Mesendoderm (in vitro differentiated cells): ENCODE data around the gene GET3. TPM values are rescaled to one million over a fixed set of nuclear protein-coding genes. Genes with fewer than 3 reads are reported as not detected.

ENCODE experiments used
- DNase-seq: peaks from one replicate; pipeline ENCODE4 v3.0.0; 2013
- H2AK5ac ChIP-seq: 2 replicates; pipeline ENCODE4 v1.6.1; 2013; ENCODE audit warnings: low read length, inconsistent platforms
- H2BK120ac ChIP-seq: 2 replicates; pipeline ENCODE4 v1.6.1; 2013; ENCODE audit warnings: low read depth, mild to moderate bottlenecking, low read length, moderate library complexity, mixed read lengths
- H2BK15ac ChIP-seq: replicated peaks from 2 replicates; pipeline ENCODE4 v1.6.1; 2013; ENCODE audit warnings: low read depth, mild to moderate bottlenecking, moderate library complexity
- H2BK5ac ChIP-seq: 2 replicates; pipeline ENCODE4 v1.6.1; 2013; ENCODE audit warnings: low read length, inconsistent platforms
- H3K18ac ChIP-seq: 2 replicates; pipeline ENCODE4 v1.6.1; 2013; ENCODE audit warnings: mild to moderate bottlenecking, low read length, mixed read lengths
- H3K23ac ChIP-seq: one replicate; pipeline ENCODE4 v1.6.1; 2013; ENCODE audit warnings: low read length
- H3K27ac ChIP-seq: 2 replicates; pipeline ENCODE4 v1.5.1; 2013; ENCODE audit warnings: low read depth, mild to moderate bottlenecking, inconsistent platforms, low read length, moderate library complexity
- H3K27me3 ChIP-seq: 2 replicates; pipeline ENCODE4 v1.6.1; 2013; ENCODE audit warnings: low read length, control low read depth, mild to moderate bottlenecking, inconsistent platforms; ENCODE audit not compliant: insufficient read depth, poor library complexity
- H3K36me3 ChIP-seq: 2 replicates; pipeline ENCODE4 v1.6.1; 2013; ENCODE audit warnings: low read length, inconsistent platforms; ENCODE audit not compliant: control insufficient read depth, insufficient read depth
- H3K4ac ChIP-seq: one replicate; pipeline ENCODE4 v1.6.1; 2013; ENCODE audit warnings: low read depth, mild to moderate bottlenecking, low read length, moderate library complexity
- H3K4me1 ChIP-seq: 2 replicates; pipeline ENCODE4 v1.6.1; 2013; ENCODE audit warnings: low read depth, low read length, inconsistent platforms; ENCODE audit not compliant: control insufficient read depth
- H3K4me2 ChIP-seq: 2 replicates; pipeline ENCODE4 v1.6.1; 2013; ENCODE audit warnings: low read length
- H3K4me3 ChIP-seq: 2 replicates; pipeline ENCODE4 v1.5.1; 2013; ENCODE audit warnings: mild to moderate bottlenecking, low read length
- H3K56ac ChIP-seq: one replicate; pipeline ENCODE4 v1.6.1; 2013; ENCODE audit warnings: low read length
- H3K79me1 ChIP-seq: 2 replicates; pipeline ENCODE4 v1.6.1; 2013; ENCODE audit warnings: low read length, inconsistent platforms
- H3K79me2 ChIP-seq: 2 replicates; pipeline ENCODE4 v1.6.1; 2013; ENCODE audit warnings: mild to moderate bottlenecking, low read length; ENCODE audit not compliant: control insufficient read depth, insufficient read depth
- H3K9ac ChIP-seq: 2 replicates; pipeline ENCODE4 v1.6.1; 2013; ENCODE audit warnings: low read length, inconsistent platforms
- H4K5ac ChIP-seq: one replicate; pipeline ENCODE4 v1.6.1; 2013; ENCODE audit warnings: low read length
- H4K8ac ChIP-seq: one replicate; pipeline ENCODE4 v1.6.1; 2013; ENCODE audit warnings: low read depth, mild to moderate bottlenecking, control low read depth, low read length, moderate library complexity
- WGBS: extraction: QIAGEN DNeasy Blood & Tissue Kit; methylation state at CpG from one replicate; pipeline ENCODE4 v1.1.7; 2013; ENCODE audit warnings: low lambda C conversion rate, missing lambda C conversion rate; ENCODE audit not compliant: insufficient coverage; ENCODE audit errors: extremely low coverage; 5-methylcytosine and 5-hydroxymethylcytosine counted together
- polyA plus RNA-seq, 2 experiments: library from polyadenylated mRNA; stranded (reverse); fragments of 200-250 nt; gene quantifications; one replicate each; pipeline ENCODE4 v1.2.3, GENCODE V29; 2013

The GET3 gene
- 58.2 TPM for polyA plus RNA-seq (2013, experiment 1 of 2)
- polyA plus RNA-seq (2013, experiment 2 of 2) = 60.4 TPM

- no peak within 1 kb of the TSS for H2BK5ac ChIP-seq
- WGBS = no CpG with 5 or more reads among the region's 29 CpGs
- peak within 1 kb of the TSS; percentile 96 for H3K9ac ChIP-seq
- H3K27ac ChIP-seq = no peak within 1 kb of the TSS
- no peak within 1 kb of the TSS for H2BK120ac ChIP-seq
- peaks cover 3% of the 10 kb centered on the region for H3K4me1 ChIP-seq
- peak within 1 kb of the TSS; percentile 99 for H3K56ac ChIP-seq
- DNase-seq = peak; percentile 100
- H3K79me2 ChIP-seq = peaks cover 35% of the 10 kb centered on the region
- H3K4ac ChIP-seq = peak within 1 kb of the TSS; percentile 28
- H2BK15ac ChIP-seq = no peak within 1 kb of the TSS
- peaks cover under 1% of the 10 kb centered on the region for H3K36me3 ChIP-seq
- peaks cover 16% of the 10 kb centered on the region for H3K79me1 ChIP-seq
- H3K27me3 ChIP-seq = no peaks in the 10 kb centered on the region
- H3K23ac ChIP-seq = no peak within 1 kb of the TSS
- peak within 1 kb of the TSS; percentile 42 for H3K18ac ChIP-seq
- peak within 1 kb of the TSS; percentile 65 for H2AK5ac ChIP-seq
- peak within 1 kb of the TSS; percentile 100 for H3K4me2 ChIP-seq
- no peak within 1 kb of the TSS for H4K8ac ChIP-seq
- no peak within 1 kb of the TSS for H4K5ac ChIP-seq
- H3K4me3 ChIP-seq = peak within 1 kb of the TSS; percentile 96
These were observed at the start of gene GET3 for GRCh38 chr19:12736995-12737834. Gene GET3 (plus strand): TSS chr19:12737497. CDS start chr19:12737506, 9 bp downstream.

GRCh38 chr19:12689012-12689411 lies 48.3 kb upstream of the GET3 start:
- H3K9ac ChIP-seq = no peak overlapping the region
- no peak overlapping the region for H3K4me3 ChIP-seq
- H4K5ac ChIP-seq = no peak overlapping the region
- H3K4ac ChIP-seq = no peak overlapping the region
- H3K79me2 ChIP-seq = no peaks in the 10 kb centered on the region
- no peak overlapping the region for H2BK15ac ChIP-seq
- no peak for DNase-seq
- H3K4me2 ChIP-seq = no peak overlapping the region
- H3K36me3 ChIP-seq = no peaks in the 10 kb centered on the region
- no CpG with 5 or more reads among the region's 12 CpGs for WGBS
- H2BK120ac ChIP-seq = no peak overlapping the region
- no peaks in the 10 kb centered on the region for H3K27me3 ChIP-seq
- H2BK5ac ChIP-seq = no peak overlapping the region
- H3K4me1 ChIP-seq = no peaks in the 10 kb centered on the region
- H2AK5ac ChIP-seq = no peak overlapping the region
- no peak overlapping the region for H3K23ac ChIP-seq
- no peak overlapping the region for H4K8ac ChIP-seq
- H3K79me1 ChIP-seq = no peaks in the 10 kb centered on the region
- no peak overlapping the region for H3K18ac ChIP-seq
- H3K56ac ChIP-seq = no peak overlapping the region
- no peak overlapping the region for H3K27ac ChIP-seq

- Histone ChIP-seq H4K5ac (no peak overlapping the region), H3K79me1 (no peaks in the 10 kb centered on the region), H3K27me3 (no peaks in the 10 kb centered on the region), H3K4me2 (no peak overlapping the region), H2BK120ac (no peak overlapping the region), H3K79me2 (no peaks in the 10 kb centered on the region), H3K56ac (no peak overlapping the region), H3K9ac (no peak overlapping the region), H2AK5ac (no peak overlapping the region), H3K27ac (no peak overlapping the region), H3K4me3 (no peak overlapping the region), H3K23ac (no peak overlapping the region), H2BK5ac (no peak overlapping the region), H3K18ac (no peak overlapping the region), H3K4me1 (no peaks in the 10 kb centered on the region), H3K36me3 (no peaks in the 10 kb centered on the region), H4K8ac (no peak overlapping the region), H3K4ac (no peak overlapping the region), H2BK15ac (no peak overlapping the region)
- no peak for DNase-seq
- no CpG with 5 or more reads among the region's 26 CpGs for WGBS
These were observed 47.6 kb upstream of the GET3 start for GRCh38 chr19:12689581-12690216.

DNA sequence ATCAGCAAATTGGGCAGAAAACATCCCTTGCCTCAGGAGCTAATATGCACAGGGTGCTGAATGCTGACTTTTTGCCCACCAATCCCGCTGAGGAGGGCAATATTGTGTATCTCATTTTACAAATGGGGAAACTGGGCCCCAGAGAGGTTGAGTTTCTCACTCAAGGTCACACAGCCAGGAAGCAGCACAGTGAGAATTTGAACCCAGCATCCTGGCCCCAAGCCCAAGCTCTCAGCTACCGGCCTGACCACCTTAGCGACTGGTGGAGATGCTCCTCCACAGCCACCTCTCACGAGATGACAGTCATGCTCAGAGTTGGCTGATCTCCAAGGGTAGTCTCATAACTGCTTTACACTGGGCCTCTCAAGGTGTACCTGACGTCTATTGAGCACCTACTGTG lies 44.3 kb upstream of the GET3 start:
- no peak overlapping the region for H3K23ac ChIP-seq
- no peak overlapping the region for H2BK15ac ChIP-seq

DNA sequence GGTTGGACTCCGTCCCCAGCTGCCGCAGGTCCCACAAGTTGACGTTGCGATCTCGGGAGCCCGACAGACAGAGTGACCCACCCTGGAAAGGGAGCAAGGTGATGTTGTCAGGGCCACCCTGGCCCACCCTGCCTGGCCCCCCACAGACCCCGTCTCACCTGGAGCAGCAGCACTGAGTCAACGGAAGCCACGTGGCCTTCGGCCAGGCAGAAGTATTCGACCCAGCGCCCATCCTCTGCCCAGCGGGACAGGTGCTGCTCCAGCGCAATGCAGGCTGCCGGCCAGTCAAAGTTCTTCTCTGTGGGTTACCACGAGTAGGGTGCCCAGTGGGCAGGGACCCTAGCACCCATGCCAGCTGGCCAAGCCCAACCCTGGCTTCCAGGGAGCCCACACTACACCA lies 42.7 kb upstream of the GET3 start:
- Histone ChIP-seq H3K4me1 (no peaks in the 10 kb centered on the region), H3K9ac (no peak overlapping the region), H3K36me3 (no peaks in the 10 kb centered on the region), H2BK120ac (no peak overlapping the region), H2AK5ac (no peak overlapping the region), H3K4ac (no peak overlapping the region), H3K27me3 (no peaks in the 10 kb centered on the region), H4K8ac (no peak overlapping the region), H4K5ac (no peak overlapping the region), H3K4me2 (no peak overlapping the region), H2BK15ac (no peak overlapping the region), H3K23ac (no peak overlapping the region), H3K79me2 (no peaks in the 10 kb centered on the region), H3K56ac (no peak overlapping the region), H2BK5ac (no peak overlapping the region), H3K79me1 (no peaks in the 10 kb centered on the region), H3K27ac (no peak overlapping the region), H3K18ac (no peak overlapping the region), H3K4me3 (no peak overlapping the region)
- WGBS = no CpG with 5 or more reads among the region's 16 CpGs
- no peak for DNase-seq

More for the DNA sequence above, 44.3 kb upstream of the GET3 start:
- no peak overlapping the region for H3K4ac ChIP-seq
- no peak overlapping the region for H2BK120ac ChIP-seq
- no CpG with 5 or more reads among the region's 5 CpGs for WGBS
- no peaks in the 10 kb centered on the region for H3K36me3 ChIP-seq
- H3K79me1 ChIP-seq = no peaks in the 10 kb centered on the region
- no peak overlapping the region for H3K4me2 ChIP-seq
- no peak overlapping the region for H3K9ac ChIP-seq
- no peak overlapping the region for H2AK5ac ChIP-seq
- no peaks in the 10 kb centered on the region for H3K27me3 ChIP-seq
- no peak overlapping the region for H4K8ac ChIP-seq
- H2BK5ac ChIP-seq = no peak overlapping the region
- H3K56ac ChIP-seq = no peak overlapping the region
- H3K79me2 ChIP-seq = no peaks in the 10 kb centered on the region
- H3K18ac ChIP-seq = no peak overlapping the region
- H4K5ac ChIP-seq = no peak overlapping the region
- H3K4me3 ChIP-seq = no peak overlapping the region
- no peaks in the 10 kb centered on the region for H3K4me1 ChIP-seq
- DNase-seq = no peak
- H3K27ac ChIP-seq = no peak overlapping the region
